H4 (cell line): ENCODE results near the gene PHLDB2. TPM values are rescaled to one million over a fixed set of nuclear protein-coding genes. Genes with fewer than 3 reads are reported as not detected.
"Not testable (repeated sequence)": the region's sequence is repeated elsewhere in the genome, so short reads cannot be mapped to it uniquely, and the experiment has no call there.

Experiments
- DNase-seq: peaks from one replicate; pipeline ENCODE4 v3.0.0-alpha.2; 2015; ENCODE audit warnings: low spot score
- total RNA-seq: library from RNA; depleted of rRNA; stranded (reverse); fragments of >200 nt; shearing (Covaris generic); gene quantifications from 2 replicates; pipeline ENCODE4 v1.2.3, GENCODE V29; 2014; rRNA removed

Gene PHLDB2
- total RNA-seq = 28.9 and 34.7 TPM in 2 replicates

- peak; percentile 71 for DNase-seq
Measured at GRCh38 chr3:111859061-111859973, at the start of gene PHLDB2. PHLDB2 (plus strand) TSS chr3:111859265; CDS start chr3:111884078, 24,813 bp downstream.

DNA sequence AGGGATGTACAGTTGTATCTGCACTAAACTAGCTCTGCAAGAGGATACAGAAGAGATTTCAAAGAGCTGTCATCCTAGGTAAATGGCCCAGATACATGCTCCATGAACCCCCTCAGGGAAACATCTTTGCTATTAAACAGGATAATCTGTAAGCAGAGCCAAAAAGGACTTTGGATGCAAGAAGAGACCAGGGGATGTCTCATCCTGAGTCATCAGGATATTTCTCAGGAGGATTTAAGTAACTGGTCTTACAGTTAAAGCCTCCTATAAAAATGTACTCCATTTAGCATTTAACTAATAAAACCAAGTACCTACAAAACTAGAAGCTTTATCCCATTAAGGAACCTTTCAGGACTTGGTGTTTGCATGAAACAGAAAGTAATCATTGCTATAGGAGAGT is 48.2 kb upstream of the PHLDB2 start:
- DNase-seq = no peak

DNA sequence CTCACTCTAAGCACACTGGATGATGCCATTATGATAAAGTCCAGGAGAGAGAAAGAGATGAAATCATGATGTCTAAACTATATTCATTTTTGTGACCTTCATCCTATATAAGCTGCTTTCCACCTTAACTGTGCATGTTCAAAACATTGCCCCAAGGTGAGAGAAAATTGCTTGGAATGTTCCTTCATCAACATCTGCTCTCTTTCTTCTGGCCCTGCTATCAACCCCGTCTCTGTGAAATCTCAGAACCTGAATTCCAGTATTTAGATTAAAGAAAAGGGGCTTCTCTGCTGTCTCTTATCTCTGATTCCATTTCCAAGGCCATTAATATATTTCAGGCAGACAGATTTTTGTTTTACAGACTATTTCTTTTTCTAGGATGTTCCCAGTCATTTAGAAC is 47.3 kb upstream of the PHLDB2 start:
- DNase-seq = no peak

DNA sequence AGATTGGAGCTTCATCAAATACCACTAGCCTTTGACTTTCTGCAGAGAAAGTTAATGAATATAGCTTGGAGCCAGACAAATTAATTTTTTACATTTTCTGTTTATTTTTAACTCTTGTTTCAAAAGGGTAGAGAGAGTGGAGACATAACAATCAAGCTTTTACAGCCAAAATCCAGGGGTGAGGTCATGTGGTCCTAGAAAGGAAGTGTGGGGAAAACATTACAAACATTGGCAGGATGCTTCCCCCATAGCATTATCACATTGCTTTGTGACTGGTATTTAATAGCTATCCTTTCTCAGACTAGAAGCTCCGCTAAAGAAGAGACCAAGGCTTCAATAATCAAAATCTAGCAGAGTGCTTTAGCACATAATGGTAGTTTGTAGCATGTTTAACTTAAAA is 46.4 kb upstream of the PHLDB2 start:
- DNase-seq = no peak

GRCh38 chr3:111813441-111813840 is 45.6 kb upstream of the PHLDB2 start:
- no peak for DNase-seq

DNA sequence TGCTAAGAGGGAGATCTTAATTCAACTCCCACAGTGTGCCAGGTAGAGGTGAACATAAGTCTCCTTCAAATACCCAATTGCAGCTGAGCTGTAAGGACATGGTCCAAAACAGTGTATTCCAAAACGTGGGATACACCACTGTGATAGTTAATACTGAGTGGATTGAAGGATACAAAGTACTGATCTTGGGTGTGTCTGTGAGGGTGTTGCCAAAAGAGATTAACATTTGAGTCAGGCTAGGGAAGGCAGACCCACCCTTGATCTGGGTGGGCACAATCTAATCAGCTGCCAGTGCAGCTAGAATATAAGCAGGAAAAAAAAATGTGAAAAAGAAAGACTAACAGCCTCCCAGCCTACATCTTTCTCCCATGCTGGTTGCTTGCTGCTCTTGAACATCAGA is 45.1 kb upstream of the PHLDB2 start:
- DNase-seq = no peak

DNA sequence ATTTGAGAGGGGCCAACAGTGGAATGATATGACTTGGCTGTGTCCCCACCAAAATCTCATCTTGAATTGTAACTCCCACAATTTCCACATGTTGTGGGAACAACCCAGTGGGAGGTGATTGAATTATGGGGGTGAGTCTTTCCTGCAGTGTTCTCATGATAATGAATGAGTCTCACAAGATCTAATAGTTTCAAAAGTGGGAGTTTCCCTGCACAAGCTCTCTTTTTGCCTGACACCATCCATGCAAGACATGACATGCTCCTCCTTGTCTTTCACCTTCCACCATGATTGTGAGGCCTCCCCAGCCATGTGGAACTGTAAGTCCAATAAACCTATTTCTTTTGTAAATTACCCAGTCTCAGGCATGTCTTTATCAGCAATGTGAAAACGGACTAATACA is 42.3 kb upstream of the PHLDB2 start:
- not testable (repeated sequence) for DNase-seq

DNA sequence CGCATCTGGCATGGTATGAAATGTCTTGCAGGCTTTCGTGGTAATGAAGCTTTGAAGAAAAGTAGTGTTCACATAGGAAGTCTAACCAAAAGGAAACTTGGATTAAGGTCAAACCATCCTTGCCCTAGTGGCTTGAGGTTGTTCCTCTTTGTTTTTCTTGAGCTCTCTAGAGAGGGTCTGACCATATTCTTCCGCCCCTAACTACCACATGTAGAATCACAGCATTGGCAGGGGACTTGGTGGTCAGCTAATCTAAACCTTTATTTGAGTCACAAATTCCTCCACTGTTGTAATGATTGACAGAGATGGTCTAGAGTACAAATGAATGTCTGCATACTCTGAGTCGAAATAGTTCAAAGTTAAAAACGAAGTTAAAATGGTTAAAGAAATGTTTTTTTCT is 39.1 kb upstream of the PHLDB2 start:
- no peak for DNase-seq

- DNase-seq = no peak
Measured at GRCh38 chr3:111820651-111821050, 38.4 kb upstream of the PHLDB2 start.

- DNase-seq = no peak
Measured at GRCh38 chr3:111821891-111822290, 37.2 kb upstream of the PHLDB2 start.

DNA sequence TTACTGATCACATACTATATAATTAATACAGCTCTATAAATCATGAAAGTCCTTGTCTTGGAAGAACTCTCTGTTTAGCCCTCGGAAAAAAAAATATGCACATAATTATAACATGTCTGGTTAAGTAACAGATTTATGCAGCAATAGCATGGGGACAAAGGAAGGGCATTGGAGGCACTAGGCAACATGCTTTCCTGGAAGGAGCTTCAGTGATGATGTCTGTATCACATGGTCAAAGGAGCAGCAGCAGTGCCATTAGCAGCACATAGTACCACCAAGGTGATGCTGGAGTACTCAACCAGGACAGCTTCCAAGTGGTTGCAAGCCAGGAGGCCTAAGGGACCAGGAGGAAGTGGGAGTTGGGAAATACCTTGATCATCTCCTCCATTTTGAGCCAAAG is 36.3 kb upstream of the PHLDB2 start:
- DNase-seq = no peak

- DNase-seq = no peak
Measured at GRCh38 chr3:111823341-111823855, 35.7 kb upstream of the PHLDB2 start.

GRCh38 chr3:111824351-111824750 is 34.7 kb upstream of the PHLDB2 start:
- no peak for DNase-seq

- DNase-seq = no peak
Measured at GRCh38 chr3:111827871-111828270, 31.2 kb upstream of the PHLDB2 start.

- DNase-seq = no peak
Measured at GRCh38 chr3:111828530-111828929, 30.5 kb upstream of the PHLDB2 start.

DNA sequence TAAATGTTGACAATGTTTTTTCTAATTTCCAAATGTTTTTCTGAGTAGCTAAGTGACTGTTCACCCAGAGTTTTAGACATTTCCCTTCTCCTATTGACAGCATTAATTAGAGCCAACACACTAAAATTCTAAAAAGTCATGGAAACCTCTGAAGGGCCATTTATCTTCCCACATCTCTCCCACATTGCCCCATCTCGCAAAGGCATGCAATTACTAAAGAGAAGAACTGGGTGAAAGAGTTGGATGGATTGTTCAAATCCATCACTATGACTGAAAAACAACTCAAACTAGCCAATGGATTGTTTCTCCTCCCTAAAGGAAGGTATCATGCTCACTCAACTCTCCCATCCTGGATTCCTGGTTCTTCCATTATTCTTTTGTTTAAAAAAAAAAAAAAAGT is 30.0 kb upstream of the PHLDB2 start:
- DNase-seq = no peak

GRCh38 chr3:111831840-111832239 is 27.2 kb upstream of the PHLDB2 start:
- peak; percentile 78 for DNase-seq

DNA sequence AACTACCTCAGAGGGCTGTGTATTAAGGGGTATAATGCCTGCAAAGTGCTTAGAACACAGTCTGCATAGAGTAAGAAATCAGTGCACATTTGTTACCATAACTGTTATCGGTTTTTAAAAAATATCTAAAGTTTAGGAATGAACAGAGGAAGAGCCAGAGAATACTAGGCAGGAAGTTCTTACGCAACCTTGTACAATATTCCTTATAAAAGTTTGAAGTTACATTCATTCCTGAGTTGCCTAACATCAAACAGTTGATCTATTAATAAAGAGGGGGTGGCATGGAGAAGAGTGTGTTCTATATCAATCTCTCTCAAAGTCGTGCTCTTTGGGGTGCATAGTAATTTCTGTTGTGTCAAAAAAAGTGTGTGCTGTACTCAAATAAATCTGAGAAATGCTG is 22.0 kb upstream of the PHLDB2 start:
- DNase-seq = no peak

GRCh38 chr3:111838133-111838532 is 20.9 kb upstream of the PHLDB2 start:
- no peak for DNase-seq

GRCh38 chr3:111846039-111846438 is 13.0 kb upstream of the PHLDB2 start:
- no peak for DNase-seq

GRCh38 chr3:111846717-111847116 is 12.3 kb upstream of the PHLDB2 start:
- no peak for DNase-seq

GRCh38 chr3:111848283-111848682 is 10.8 kb upstream of the PHLDB2 start:
- DNase-seq = no peak

- DNase-seq = no peak
Measured at GRCh38 chr3:111848778-111849177, 10.3 kb upstream of the PHLDB2 start.
